Activated CD8-positive, alpha-beta memory T cell treated with anti-CD3 and anti-CD28 coated beads, Interleukin-2, amount 50 U/mL, for 1 hour (primary cell): Measurements from ENCODE around the gene CLCN1.
A peak's percentile ranks its signal among the peaks of the same experiment; 100 is the strongest.

Source experiments
- DNase-seq: peaks from one replicate; pipeline ENCODE4 v3.0.0-alpha.2; 2020; ENCODE audit errors: extremely low read depth

CLCN1 gene

DNA sequence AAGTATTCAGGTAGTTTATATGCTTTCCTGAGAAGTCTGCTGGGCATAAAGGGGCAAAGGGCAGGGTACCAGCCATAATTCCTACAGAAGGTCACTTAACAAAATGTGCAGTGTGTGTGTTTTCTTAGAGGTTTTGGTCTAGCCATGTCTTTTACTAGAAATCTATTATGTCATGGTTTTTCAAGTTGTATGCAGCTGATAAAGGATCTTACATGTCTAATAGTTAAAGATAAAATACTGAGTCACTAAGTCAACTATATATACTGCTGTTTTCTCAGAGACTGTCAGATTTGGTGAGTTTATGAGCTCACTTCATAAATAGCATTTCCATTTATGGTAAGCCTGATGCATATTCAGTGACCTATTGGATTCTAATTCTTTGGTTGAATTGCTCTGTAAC, 20.0 kb upstream of the CLCN1 start:
- no peak for DNase-seq

DNA sequence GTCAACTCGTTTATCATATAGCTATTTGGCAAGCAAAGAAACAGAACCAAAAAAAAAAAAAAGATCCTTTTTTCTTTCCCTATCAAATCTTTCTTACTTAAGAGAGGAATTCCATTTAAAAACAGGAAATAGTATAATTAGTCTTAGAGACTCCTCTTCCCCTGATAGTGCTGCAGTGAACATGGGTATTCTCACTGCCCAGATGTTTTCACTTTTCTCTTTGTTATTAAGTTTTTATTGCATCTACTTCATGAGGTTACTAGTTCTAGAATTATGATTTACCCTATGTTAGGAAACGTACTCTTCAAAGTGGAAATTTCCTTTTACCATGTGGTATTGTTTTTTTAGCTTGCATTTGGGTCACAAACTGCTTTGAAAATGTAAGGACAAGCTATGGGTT, 19.2 kb upstream of the CLCN1 start:
- DNase-seq: no peak

DNA sequence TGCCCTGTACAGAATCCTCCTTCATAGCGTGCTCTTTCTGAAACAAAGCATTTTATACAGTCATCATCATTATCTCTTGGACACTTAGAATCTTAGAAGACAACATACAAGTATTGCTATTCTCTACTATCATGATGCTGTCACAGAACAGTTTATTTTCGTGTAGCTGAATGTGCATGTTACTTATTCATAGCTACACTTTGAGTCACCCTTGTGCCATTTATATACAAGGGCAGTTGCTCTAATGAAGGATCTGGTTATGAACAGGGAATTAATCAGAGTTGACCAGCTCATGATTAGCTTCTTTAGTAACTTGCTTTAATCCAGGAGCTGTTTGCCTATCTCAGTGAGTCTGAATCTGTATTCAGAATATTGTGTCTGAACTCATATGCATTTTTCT, 16.6 kb upstream of the CLCN1 start:
- no peak for DNase-seq

DNA sequence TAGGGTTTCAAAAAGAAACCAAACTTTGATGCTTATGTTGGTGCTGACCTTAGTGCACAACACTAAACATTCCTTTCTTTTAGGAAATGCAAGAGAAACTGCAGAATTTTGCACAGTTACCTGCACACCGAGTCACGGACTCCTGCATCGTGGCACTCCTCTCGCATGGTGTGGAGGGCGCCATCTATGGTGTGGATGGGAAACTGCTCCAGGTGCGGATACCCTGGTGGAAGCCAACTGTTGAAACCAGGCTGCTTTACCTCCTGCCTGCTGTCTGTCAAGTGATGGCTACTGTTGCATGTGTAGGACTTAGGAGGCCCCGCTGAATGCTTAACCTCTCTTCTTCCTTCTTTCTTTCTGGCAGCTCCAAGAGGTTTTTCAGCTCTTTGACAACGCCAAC, 16.1 kb upstream of the CLCN1 start:
- peak; percentile 40 for DNase-seq

DNA sequence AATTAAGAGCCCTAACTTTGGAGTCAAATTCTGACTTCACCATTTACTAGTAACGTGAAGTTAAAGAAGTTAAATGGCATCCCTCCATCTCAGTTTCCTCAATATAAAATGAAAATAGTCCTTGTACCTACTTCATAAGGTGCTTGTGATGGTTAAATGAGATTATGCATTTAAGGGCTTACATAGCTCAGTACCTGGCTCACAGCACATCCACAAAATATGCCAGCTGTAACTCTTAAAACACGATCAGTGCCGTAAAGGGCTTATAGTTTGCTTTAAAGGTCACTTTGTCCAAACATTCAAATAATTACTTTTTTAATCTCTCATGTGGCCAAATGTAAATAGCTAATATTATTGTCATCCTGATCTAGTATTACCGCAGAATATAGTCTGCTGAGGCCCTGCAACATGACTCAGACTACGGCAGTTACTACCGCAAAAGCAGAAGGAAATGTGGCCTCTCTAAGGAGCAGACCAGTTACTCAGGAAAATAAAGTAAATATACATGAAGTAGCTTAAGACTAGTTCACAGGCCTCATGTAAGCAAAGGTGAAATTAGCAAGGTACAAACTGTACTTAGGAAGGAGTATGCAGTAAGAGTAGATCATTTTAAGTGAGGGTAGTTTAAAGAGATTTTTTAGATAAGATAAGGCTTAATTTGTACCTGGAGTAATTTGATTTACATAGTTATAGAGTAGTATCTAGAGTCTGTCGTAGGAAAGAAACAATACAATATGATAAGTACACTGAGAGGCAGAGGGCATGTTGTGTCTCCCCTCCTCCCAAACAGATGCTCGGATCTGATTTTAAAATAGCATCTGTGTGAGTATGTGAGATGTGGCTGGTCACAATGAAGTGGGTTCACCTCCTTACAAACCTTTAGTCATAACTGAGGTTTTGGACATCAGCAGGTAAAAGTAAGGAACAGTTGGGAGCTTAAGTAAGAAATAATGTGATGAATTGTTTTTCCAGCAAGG, 14.7 kb upstream of the CLCN1 start:
- DNase-seq: no peak

DNA sequence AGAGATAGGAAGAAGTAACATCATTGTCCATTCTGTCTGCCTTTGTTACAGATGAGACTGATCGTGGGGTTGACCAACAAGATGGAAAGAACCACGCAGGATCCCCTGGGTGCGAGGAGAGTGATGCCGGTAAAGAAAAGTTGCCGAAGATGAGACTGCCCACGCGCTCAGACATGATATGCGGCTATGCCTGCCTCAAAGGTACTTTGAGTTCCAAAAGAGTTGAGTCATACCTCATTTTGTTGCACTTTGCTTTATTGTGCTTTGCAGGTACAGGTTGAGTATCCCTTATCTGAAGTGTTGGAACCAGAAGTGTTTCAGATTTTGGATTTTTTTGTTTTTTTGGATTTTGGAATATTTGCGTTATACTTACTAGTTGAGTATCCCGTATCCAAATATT, 12.2 kb upstream of the CLCN1 start:
- DNase-seq: no peak

DNA sequence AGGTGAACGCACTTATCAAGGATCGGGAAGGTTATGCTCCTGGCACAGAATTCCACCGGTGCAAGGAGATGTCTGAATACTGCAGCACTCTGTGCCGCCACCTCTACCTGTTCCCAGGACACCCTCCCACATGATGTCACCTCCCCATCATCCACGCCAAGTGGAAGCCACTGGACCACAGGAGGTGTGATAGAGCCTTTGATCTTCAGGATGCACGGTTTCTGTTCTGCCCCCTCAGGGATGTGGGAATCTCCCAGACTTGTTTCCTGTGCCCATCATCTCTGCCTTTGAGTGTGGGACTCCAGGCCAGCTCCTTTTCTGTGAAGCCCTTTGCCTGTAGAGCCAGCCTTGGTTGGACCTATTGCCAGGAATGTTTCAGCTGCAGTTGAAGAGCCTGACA, 11.0 kb upstream of the CLCN1 start:
- no peak for DNase-seq

DNA sequence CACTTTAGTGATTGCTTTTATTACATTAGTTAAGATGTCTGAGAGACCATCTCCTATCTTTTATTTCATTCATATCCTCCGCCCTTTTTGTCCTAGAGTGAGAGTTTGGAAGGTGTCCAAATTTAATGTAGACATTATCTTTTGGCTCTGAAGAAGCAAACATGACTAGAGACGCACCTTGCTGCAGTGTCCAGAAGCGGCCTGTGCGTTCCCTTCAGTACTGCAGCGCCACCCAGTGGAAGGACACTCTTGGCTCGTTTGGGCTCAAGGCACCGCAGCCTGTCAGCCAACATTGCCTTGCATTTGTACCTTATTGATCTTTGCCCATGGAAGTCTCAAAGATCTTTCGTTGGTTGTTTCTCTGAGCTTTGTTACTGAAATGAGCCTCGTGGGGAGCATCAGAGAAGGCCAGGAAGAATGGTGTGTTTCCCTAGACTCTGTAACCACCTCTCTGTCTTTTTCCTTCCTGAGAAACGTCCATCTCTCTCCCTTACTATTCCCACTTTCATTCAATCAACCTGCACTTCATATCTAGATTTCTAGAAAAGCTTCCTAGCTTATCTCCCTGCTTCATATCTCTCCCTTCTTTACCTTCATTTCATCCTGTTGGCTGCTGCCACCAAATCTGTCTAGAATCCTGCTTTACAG, 10.4 kb upstream of the CLCN1 start:
- peak; percentile 21 for DNase-seq

DNA sequence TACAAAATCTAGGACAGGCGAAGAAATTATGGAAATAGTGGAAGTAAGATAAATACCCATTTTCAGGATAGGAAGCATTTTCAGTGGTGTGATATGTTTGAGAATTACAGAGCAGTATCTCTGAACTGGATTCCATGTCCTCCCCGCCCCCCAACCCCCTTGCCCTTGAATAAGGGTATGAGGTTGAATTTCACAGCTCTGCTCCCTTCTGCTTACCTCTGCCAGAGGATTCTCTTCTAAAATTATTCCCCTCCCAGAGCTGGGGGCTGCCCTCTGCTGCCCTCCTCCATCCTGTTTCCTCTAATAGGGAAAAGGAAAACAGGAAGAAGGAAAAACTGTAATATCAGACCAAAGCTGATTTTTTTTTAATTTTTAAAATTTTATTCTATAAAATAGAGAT, 7.3 kb upstream of the CLCN1 start:
- no peak for DNase-seq

DNA sequence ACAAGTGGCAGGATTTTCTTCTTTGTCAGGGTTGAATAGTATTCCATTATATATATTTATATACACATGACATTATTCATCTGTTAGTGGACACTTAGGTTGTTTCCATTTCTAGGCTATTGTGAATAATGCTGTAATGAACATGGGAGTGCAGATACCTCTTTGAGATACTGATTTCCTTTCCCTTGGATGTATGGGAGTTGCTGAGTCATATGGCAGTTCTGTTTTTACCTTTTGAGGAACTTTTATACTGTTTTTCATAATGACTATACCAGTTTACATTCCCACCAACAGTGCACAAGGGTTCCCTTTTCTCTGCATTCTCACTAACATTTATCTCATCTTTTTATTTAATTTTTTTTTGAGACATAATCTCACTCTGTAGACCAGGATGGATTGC, 1.8 kb upstream of the CLCN1 start:
- no peak for DNase-seq

DNA sequence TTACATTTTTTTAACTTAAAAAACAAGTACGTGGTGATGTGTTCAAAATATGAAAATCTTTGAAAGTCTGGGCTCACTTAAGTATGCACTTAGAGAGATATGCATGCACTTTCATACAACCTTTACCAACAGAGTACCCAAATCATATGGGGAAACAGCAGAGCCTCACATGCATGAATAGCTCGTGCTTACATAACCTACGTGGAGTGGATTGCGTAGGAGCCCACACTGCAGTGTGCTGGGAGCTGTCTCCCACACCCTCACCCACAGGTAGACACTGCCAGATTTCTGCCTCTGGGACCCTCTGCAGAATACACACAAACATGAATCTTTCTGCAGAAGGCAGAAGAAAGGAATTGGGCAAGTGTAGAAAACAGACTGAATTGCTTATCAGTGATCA, 581 bp downstream of the CLCN1 start:
- DNase-seq: no peak

DNA sequence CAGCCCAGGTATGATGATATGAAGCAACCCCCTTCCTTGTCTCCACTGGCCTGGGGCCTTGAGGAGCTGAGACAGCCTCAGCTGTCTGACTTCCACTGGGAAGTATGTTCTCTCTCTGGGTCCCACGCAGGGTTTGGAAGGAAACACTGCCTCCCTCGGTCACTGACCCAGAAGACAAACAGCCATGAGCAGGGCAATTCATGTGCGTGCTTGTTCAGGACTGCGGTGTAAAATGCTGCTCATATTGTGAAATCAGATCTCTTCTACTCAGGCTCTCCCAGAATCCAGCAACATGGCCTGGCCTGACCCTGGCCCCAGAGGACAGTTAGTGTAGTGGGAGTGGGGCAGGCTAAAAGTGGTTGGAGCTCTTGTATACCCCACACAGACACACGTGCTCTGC, 2.8 kb downstream of the CLCN1 start:
- no peak for DNase-seq

DNA sequence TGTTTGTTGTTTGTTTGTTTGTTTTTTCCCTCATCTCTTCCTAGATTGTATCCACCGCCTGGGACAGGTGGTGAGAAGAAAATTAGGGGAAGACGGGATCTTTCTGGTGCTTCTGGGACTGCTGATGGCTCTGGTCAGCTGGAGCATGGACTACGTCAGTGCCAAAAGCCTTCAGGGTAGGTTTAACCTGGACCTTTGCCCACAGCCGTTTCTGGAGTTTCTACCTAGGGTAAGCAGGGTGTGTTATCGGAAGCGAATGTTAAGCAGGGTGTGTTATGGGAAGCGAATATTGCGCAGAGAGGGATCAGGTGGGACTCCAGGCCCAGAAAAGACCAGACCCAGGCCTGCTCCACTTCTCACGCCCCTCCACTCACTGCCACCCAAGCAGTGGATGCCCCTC, 4.7 kb downstream of the CLCN1 start:
- no peak for DNase-seq

DNA sequence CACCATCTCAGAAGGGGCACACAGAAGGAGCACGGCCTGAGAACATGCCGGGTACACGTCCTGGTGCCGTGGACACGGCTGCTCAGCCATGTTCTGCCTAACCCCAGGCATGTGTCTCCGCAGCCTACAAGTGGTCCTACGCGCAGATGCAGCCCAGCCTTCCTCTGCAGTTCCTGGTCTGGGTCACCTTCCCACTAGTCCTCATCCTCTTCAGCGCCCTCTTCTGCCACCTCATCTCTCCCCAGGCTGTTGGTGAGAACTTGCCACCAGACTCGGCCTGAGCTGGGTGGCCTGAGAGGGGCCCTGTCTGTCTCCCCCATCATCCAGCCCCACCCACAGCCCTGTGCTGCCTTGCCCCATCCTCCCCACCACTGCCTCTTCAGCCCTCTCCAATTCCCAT, 5.3 kb downstream of the CLCN1 start:
- DNase-seq: no peak

DNA sequence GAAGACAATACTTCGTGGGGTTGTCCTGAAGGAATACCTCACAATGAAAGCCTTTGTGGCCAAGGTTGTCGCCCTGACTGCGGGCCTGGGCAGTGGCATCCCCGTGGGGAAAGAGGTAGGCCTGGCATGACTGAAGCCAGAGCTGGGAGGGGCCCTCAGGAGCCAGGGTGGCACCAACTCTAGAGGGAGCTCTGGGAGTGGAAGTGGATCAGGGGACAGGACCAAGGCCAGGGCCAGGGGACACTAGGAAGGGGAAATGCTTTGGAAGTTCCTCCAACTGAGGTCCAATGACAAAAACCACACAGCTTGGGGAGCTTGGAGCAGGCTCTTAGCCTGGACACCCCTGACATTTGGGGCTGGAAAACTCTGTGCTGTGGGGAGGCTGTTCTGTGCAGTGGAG, 5.8 kb downstream of the CLCN1 start:
- no peak for DNase-seq

DNA sequence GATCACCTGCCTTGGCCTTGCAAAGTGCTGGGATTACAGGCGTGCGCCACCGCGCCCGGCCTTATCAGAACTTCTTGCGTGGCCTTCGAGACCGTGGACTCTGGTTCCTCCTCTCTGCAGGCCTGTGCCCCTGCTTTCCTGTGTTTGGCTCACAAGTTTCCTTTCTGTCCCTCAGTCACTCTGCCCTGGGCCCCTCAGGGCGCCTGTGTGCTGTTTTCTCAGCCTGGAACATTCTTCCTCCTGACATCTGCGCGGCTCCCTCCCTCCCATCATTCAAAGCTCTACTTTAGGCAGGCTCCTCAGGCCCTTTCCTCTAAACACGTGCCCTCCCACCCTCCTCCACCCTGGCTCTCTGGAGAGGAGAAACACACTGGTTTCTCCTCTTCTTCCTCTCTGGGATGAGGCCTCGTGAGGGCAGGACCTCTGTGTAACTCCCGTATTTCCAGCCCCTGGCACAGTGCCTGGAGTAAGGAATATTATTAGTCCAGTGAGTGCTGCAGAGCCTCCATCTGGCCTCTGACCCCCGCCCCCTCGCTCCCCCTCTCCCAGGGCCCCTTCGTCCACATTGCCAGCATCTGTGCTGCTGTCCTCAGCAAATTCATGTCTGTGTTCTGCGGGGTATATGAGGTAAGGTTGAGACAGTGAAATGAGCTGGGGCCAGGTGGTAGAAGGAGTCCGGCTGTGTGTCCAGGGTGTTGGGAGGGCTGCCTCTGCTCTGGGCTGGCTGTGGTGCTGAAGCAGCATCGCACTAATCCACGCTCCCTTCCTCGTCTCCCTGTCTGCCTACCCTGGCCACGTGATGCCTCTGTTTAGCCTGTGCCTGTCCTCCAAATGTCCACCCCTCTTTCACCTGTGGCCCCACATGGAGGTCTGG, 7.1 kb downstream of the CLCN1 start:
- no peak for DNase-seq

DNA sequence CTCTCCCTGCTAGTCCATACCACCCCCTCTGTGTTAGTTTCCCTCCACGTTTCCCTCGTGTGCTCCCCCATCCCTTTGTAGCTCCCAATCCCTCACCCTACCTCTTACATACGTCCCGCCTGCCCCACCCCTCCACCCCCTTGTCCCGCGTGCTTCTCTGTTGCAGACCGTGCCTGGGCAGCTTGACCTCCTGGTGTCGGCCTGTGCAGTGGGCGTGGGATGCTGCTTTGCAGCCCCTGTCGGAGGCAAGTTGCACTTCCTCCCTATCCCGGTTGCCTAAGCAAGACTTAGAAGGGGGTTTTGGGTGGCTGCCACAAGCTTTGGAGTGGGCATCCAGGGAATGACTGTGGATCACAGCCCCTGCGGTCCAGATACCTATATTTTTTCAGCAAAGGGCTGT, 7.7 kb downstream of the CLCN1 start:
- no peak for DNase-seq

DNA sequence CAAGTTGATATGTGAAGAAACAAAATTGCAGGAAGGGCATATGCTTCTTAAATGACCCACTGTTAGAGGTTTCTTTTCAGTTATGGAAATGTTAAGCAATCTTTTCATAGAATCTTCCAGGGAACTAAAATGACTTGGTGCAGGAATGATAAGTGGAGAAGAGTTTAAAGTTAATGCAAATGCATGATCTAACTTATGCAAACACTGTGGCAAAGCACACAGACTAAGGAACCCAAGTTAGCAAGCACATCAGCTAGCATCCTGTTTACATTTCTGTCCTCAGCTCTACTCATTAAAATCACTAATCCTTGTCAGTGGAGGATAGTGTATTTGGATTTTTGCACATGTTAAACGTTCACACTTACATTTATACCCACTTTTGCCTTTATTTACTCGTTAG, 9.3 kb downstream of the CLCN1 start:
- DNase-seq: no peak

DNA sequence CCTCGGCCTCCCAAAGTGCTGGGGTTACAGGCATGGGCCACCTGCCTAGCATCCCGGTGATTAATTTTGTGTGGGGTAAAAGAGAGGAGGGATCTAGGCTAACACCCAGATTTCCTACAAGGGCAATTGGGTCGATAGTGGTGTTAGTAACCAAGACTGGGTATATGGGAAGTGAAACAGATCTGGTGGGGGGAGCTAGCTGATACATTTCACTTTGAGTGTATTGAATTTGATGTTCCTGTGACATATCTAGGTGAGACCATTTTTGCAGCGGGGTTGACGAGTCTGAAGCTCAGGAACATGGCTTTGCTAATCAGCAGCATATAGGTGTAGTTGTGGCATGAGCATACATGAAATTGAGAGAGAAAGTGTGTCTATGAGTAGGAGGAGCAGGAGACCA, 12.0 kb downstream of the CLCN1 start:
- no peak for DNase-seq

DNA sequence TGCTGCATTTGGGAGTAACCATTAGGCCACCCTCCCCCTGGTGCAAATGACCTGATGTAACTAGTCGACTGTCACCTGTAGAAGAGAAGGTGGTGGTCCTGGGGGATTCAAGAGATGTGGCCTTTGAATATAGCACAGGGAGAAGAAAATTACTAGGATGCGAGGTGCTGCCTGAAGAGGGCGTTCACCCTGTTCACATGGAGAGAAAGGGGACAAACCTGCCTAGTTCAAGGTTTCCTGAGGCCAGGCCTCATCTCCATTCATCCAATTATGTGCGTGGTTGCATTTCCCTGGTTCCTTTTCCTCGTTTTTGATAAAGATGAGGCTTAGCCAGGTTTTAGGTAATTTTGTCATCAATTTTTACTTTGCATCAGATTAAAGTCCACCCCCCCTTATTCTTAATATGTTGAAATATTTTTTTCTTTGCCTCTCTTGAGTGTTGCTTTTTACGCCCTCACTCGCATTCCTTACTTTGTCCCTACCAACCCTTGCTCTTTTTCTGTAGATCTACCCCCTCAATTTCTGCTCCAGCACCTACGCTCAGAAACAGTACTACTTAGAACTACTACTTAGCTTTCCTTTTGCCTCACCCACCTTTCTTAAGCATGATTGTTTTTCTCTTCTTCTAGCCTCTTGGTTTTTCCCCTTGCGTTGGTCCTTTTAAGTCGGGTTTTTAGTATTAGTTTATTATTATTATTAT, 13.7 kb downstream of the CLCN1 start:
- no peak for DNase-seq

DNA sequence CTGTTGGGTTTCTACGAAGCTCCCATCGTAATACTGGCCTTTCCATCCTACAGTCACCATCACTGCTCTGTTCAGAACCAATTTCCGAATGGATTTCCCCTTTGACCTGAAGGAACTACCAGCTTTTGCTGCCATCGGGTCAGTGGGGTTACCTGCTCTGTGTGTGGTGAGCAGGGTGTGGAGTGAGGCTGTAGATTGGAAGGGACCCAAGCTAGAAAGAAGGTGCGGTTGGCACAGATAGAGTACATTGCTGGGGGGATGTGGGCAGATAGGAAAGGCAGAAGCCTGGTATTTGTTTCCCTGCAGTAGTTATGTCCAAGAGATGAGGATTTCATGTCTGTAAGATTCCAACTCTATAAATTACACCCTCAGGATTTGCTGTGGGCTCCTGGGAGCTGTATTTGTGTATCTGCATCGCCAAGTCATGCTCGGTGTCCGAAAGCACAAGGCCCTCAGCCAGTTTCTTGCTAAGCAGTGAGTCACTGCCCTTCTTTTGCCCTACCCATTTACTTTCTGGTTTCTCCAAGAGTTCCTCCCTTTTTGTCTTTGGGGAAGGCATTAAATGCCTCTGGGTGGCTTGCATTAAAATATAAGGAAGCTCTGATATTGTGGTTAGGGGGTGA, 15.4 kb downstream of the CLCN1 start:
- no peak for DNase-seq
